GDM1 (cell line): ENCODE measurements around the gene ZBTB16.
"Not testable (repeated sequence)": the region's sequence is repeated elsewhere in the genome, so short reads cannot be mapped to it uniquely, and the experiment has no call there.

ENCODE experiments used
- DNase-seq: peaks from one replicate; lab custom pipeline; 2025; lab: John Stamatoyannopoulos, UW

ZBTB16 gene

DNA sequence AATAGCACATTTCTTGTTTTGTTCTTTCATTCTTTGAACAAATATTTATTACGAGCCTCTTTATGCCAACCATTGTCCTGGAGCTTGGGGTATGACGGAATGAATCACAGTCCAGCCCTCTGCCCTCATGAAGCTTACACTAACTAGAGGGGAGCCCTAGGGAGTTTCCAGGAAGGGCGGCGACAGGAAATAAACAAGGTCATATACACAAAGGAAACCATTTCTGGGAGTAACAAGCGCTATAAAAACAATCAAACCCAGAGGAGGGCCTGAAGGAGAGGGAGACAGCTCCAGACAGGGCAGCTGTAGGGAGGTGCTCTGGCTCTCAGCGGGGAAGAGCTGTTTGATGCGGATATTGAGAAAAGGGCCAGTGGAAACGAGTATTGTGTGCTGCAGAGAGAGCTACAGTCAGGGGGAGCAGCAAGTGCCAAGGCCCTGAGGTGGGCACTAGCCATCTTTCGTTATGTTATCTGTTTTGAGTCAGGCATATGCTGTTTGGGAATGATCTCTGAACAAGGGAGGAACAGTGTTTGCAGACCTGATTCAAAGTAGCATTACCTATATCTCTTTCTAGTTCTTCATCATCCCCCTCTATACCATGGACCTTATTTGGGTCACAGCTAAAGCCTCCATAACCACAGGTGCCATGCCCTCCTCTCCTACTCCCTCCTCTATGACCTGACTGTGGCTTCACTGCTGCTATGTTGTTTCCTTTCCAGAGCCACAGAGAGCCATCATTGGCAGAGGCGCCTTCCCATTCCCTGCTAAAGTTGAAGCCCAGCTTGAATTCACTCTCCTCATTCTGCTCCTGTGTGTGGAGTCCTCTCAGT, 15.3 kb upstream of the ZBTB16 start:
- DNase-seq = no peak

DNA sequence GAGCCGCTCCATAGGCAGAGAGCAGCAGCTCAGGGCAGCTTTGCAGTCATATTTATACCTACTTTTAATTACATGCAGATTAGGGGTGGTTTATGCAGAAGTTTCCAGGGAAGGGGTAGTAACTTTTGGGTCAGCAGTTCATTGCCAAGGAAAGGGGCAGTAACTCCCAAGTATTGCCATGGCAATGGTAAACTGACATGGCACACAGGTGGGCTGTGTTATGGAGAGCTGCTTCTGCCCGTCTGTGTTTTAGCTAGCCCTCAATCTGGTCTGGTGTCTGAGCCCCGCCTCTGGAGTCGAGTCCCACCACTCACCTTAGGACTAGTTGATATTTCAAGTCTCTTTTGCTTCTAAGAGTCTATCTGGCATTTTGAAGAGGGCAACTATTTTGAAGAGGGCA, 12.2 kb upstream of the ZBTB16 start:
- DNase-seq = no peak

DNA sequence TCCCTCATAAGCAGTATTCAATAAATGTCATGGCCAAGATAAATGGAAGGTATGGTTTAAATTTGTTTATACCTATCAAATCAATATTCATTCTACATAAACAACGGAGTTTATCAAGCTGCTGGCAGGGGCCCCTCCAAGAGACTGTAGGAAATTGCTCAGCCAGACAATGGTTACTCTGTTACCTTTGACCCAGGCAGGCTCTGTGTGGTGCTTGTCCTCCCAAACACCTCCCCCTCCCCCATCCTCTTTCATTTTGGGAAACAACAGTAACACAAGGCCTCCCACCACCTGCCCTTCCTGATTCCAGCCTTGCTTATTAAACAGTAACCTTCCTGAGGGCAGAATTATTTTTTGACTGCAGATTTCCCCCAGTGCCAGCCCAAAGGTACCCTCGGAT, 10.5 kb upstream of the ZBTB16 start:
- no peak for DNase-seq

DNA sequence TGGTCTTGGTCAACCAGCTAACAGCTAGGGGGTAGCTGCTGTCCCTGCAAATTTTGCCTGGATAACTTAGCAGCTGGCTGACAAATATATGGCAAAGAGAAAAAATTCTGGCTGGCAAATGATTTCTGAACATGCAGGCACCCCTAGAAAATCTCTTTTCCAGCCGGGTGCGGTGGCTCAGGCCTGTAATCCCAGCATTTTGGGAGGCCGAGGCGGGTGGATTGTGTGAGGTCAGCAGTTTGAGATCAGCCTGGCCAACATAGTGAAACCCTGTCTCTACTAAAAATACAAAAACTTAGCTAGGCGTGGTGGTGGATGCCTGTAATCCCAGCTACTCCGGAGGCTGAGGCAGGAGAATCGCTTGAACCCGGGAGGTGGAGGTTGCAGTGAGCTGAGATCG, 9.7 kb upstream of the ZBTB16 start:
- not testable (repeated sequence) for DNase-seq

DNA sequence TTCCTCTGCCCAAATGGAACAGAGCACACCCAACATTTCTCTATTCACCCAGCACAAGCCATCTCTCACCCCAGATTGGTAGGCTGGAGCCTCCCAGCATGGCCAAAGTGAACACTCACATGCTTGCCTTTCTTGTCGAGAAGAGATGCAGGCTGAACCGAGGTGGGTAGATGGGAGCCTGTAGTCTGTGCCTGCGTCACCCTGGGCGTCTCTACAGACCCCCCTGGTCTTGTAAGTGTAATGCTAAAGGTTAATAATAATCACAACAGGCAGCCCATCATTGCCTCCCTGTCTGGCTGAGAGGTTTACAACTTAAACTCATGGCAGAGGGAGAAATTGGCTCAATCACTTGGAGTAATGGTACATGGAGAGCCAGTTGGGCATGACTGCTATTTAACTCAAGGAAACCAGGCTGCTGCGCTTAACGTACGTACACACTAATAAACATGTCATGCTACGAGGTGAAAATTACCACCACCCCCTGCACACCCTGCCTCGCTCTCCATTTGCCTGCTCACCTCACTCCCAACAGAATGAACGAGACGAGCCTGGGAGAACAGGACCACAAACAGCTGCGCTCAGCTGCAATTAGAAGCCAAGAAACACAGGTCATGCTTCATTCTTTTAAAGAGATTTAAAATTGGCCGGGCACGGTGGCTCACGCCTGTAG, 9.1 kb upstream of the ZBTB16 start:
- DNase-seq = no peak

DNA sequence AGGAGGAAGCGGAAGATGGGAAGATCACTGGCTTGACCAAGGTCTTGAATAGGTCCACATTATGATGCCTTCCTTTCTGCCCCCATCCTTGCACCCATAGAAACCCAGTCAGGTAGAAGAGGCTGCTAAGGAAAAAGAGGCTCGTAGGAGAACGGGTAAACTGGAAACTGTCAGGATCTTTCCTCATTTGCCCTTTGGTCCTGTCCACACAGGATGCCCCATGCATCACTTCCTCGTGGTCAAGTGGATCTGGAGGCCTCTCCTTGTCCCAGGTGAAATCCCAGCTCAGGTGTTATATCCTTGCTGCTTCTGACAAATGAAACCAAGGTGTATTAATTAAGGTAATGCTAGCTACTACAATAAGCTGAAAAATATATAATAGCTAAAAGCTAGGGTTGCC, 8.0 kb upstream of the ZBTB16 start:
- no peak for DNase-seq

- no peak for DNase-seq
Measured at GRCh38 chr11:114052160-114052559, 7.4 kb upstream of the ZBTB16 start.

DNA sequence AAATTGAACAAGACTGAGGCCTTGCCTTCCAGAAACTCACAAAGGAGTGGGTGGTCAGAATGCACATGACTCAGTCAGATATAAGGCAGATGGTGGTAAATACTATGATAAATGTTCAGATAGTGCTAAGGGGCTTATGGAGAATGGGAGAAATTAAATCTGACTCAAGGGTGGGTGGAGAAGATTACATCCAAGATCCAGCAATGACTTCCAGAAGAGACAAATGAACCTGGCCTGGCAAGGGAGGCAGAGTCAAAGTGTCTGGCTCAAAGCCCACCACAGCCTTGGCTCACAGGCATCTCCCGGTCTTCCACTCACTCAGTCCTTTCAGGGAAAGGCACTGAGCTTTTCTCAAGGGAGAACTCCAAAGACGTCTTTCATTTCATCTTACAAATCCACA, 6.1 kb upstream of the ZBTB16 start:
- DNase-seq = no peak

DNA sequence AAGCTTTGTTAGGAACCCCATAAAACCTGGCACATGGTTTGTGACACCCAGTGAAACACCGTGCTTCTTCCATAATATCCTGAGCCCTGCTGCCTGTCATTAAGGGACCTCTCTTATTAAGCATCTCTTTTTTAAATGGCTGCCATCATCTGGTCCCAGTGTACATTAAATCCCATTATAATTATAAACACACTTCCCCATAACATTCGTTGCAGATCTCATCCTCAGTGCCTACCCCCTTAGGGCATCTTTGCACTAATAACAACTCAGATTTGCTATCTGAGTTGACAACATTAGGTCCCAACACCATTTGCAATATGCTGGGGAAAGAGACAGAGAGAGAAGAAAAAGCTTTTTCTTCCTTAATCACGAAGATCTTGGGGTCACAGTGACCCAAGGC, 4.7 kb upstream of the ZBTB16 start:
- DNase-seq = no peak

DNA sequence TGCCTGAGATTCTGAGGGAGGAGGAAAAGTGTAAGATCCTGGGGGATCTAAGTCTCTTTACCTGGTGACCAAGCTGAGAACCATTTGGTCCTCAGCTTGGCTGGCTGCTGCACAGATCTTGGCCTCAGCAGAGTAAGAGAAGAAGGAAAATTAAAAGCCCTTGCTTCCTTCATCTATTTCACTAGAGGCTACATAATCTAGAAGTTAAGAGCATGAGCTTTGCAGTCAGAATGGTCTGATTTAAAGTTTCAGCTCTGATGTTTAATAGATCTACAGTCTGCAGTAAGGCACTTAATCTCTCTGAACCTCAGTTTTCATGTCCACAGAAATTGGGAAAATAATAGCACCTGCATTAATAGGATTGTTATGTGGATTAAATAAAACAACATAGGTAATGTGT, 3.1 kb upstream of the ZBTB16 start:
- DNase-seq = no peak

- DNase-seq = no peak
Measured at GRCh38 chr11:114057147-114057546, 2.4 kb upstream of the ZBTB16 start.

DNA sequence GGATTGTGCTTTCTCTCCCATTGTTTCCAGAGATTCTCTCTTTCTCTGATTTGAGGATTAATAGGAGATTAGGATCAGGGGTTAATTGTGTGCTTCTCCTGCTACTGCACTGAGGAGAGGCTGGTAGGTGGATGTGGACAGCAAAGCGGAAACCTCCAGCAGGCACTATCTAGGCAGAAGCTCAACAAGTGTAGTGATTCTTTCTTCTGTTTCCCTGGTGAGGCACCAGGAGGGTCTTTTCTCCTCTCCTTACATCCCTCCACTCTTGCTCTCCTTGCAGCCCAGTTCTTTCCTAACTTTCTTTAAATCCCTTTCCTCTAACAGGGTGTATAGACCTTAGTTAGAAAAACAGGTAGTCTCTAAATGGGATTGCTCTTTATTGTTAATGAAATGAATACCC, 1.9 kb upstream of the ZBTB16 start:
- no peak for DNase-seq

GRCh38 chr11:114058026-114058706, 1.3 kb upstream of the ZBTB16 start:
- DNase-seq = no peak

DNA sequence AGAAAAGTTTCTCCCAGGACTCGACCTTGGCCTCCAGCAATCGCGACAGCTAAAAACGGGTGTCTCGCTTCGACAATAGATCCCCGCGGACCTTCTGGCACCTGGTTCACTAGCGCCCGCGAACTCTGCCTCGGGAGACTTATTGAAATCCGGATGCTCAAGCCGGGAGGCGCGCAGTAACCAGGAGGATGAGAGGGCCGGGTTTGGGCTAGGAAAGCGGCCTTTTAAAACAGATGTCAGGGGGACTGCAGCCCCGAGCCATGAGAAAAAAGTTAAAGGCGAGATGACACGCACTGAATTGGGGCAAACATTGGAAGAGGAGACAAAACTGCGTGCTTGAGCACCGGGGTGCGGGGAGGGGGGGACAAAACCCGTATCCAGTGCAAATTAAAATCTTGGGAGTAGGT, 637 bp upstream of the ZBTB16 start:
- no peak for DNase-seq

DNA sequence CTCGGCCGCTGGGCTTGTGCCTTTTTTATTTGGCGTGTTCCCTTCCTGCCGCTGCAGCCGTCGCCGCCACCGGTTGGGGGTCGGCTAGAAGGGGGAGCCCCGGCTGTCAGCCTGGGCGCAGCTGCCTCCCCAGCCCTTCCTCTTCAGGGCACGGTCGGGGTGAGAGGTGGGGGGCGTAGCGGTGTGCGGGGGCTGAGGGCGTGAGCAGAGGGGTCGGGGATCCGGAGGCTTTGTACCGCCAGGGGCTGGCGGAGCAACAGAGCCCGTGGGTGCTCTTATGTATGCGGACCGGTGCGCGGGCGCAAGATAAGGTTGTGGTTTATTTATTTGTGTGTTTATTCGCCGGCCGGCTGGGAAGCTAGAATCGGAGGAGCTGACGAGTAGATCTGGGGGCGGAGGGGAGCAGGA, 477 bp downstream of the ZBTB16 start:
- DNase-seq = no peak

DNA sequence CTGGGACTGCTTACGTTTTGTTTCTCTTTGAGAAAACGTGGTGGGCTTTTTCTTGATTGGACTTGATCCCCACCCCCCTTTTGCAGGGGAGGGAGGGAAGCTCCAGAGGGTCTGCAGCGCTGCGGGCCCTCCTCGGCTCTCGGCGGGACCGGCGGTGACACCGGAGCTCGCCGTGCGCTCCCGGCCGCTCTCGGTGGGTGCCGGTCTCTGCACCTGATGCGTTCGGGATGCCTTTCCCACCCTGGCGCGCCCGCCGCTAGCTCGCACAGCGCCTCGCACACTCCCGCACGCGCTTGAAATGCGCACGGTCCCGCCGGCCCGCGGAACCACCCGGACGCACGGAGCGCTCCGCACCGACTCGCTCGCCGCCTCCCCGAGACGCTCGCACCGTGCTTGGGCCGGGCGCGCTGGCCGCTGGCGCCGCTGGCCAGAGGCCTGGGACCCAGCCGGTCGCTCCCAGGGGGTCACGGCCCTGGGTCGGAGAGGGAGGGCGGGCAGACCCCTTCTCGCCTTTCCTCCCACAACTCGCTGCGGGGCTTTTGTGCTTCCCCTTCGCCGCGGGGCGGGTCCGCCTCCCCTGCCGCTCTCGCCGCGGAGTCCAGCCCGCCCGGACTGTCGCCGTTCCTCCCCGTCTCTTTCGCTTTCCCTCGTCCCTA, 1.0 kb downstream of the ZBTB16 start:
- no peak for DNase-seq

- no peak for DNase-seq
Measured at GRCh38 chr11:114061048-114061680, 1.7 kb downstream of the ZBTB16 start.

GRCh38 chr11:114061681-114062049, 2.2 kb downstream of the ZBTB16 start:
- DNase-seq = no peak

GRCh38 chr11:114062272-114062671, 2.8 kb downstream of the ZBTB16 start:
- DNase-seq = no peak

- no peak for DNase-seq
Measured at GRCh38 chr11:114063149-114063828, 3.8 kb downstream of the ZBTB16 start.

- no peak for DNase-seq
Measured at GRCh38 chr11:114063829-114064201, 4.3 kb downstream of the ZBTB16 start.

GRCh38 chr11:114064216-114064615, 4.7 kb downstream of the ZBTB16 start:
- no peak for DNase-seq
